Endothelial cell of umbilical vein (primary cell): ENCODE data around the gene ZKSCAN3. TPM values are rescaled to one million over a fixed set of nuclear protein-coding genes. Genes with fewer than 3 reads are reported as not detected.

ENCODE experiments used
- BruUV-seq: library from RNA; stranded (reverse); fragments of 400-500 nt; replicated peaks from 2 replicates; lab custom pipeline; 2021; lab: Mats Ljungman, UMichigan
- CTCF ChIA-PET: fragments of 300-600, 350-600 bp; sonication (Branson Sonifier 250); formaldehyde crosslinking; loops from one replicate; lab custom pipeline; 2021; ENCODE audit warnings: antibody characterized with exemption, inconsistent platforms; lab: Charles Lee
- POLR2A ChIA-PET: fragments of 300-600, 350-600 bp; sonication (Branson Sonifier 250); formaldehyde crosslinking; loops from one replicate; lab custom pipeline; 2021; ENCODE audit warnings: antibody characterized with exemption, inconsistent platforms; lab: Charles Lee
- DNase-seq: peaks from one replicate; pipeline ENCODE4 v3.0.0-alpha.2; 2011; ENCODE audit warnings: low read depth, low spot score
- FAIRE-seq: peaks from 2 replicates; lab custom pipeline; 2011; peaks lifted over from hg19 to GRCh38; lab: Jason Lieb, UNC
- H2AFZ ChIP-seq: 2 replicates; pipeline ENCODE4 v1.6.0; 2012; ENCODE audit warnings: low read depth, low read length, control low read depth, inconsistent platforms
- H3K27ac ChIP-seq: 2 replicates; pipeline ENCODE4 v1.5.1; 2011; ENCODE audit warnings: low read depth, mild to moderate bottlenecking, control low read depth, low read length, moderate library complexity; ENCODE audit not compliant: insufficient read depth
- H3K27me3 ChIP-seq, 2 experiments: 2 replicates each; pipeline versions ENCODE4 v1.6.0 to v1.6.1; 2011; ENCODE audit warnings: low read length in 2 of 2, mixed read lengths in 1 of 2; ENCODE audit not compliant: control insufficient read depth in 2 of 2, insufficient read depth in 2 of 2
- H3K36me3 ChIP-seq, 2 experiments: 2 replicates in 1 of 2; 3 replicates in 1 of 2; pipeline ENCODE4 v1.5.1; 2011; ENCODE audit warnings: low read length in 2 of 2, mild to moderate bottlenecking in 1 of 2, moderate library complexity in 1 of 2; ENCODE audit not compliant: control insufficient read depth in 2 of 2, insufficient read depth in 2 of 2; ENCODE audit errors: extremely low read depth in 1 of 2
- H3K4me1 ChIP-seq: 3 replicates; pipeline ENCODE4 v1.5.1; 2011; ENCODE audit warnings: mild to moderate bottlenecking, low read length; ENCODE audit not compliant: control insufficient read depth, insufficient read depth; ENCODE audit errors: extremely low read depth
- H3K4me2 ChIP-seq: 2 replicates; pipeline ENCODE4 v1.6.1; 2011; ENCODE audit warnings: low read length, control low read depth, mixed read lengths; ENCODE audit not compliant: insufficient read depth
- H3K4me3 ChIP-seq, 3 experiments: fragments of 200-600 bp in 1 of 3; sonication (generic), shearing (Covaris generic) in 1 of 3; replicated peaks in 1 of 3; 2 replicates each; pipeline ENCODE4 v1.5.1; 2011 to 2016; ENCODE audit warnings: control low read depth in 3 of 3, low read length in 3 of 3, mild to moderate bottlenecking in 2 of 3, inconsistent platforms in 1 of 3, low read depth in 1 of 3, moderate library complexity in 1 of 3; ENCODE audit not compliant: insufficient read depth in 1 of 3
- H3K79me2 ChIP-seq: 2 replicates; pipeline ENCODE4 v1.6.0; 2012; ENCODE audit warnings: low read length, inconsistent platforms; ENCODE audit not compliant: control insufficient read depth, insufficient read depth
- H3K9ac ChIP-seq: replicated peaks from 2 replicates; pipeline ENCODE3; 2011; ENCODE audit warnings: low read length, control low read depth; ENCODE audit not compliant: insufficient read depth; ENCODE audit errors: extremely low read depth
- H3K9me1 ChIP-seq: replicated peaks from 3 replicates; pipeline ENCODE4 v1.6.0; 2011; ENCODE audit warnings: mild to moderate bottlenecking, low read length; ENCODE audit not compliant: control insufficient read depth, insufficient read depth; ENCODE audit errors: extremely low read depth
- H3K9me3 ChIP-seq: replicated peaks from 2 replicates; pipeline ENCODE4 v1.5.1; 2012; ENCODE audit warnings: low read length, inconsistent platforms; ENCODE audit not compliant: control insufficient read depth, insufficient read depth
- H4K20me1 ChIP-seq: replicated peaks from 2 replicates; pipeline ENCODE3; 2011; ENCODE audit warnings: mild to moderate bottlenecking, low read length; ENCODE audit not compliant: control insufficient read depth, insufficient read depth; ENCODE audit errors: extremely low read depth
- CTCF ChIP-seq, 2 donors: IDR thresholded peaks; 1 replicate in 1 of 2; 2 replicates in 1 of 2; pipeline ENCODE4 v1.5.1; 2011; ENCODE audit warnings: low read length in 2 of 2, mild to moderate bottlenecking in 2 of 2, moderate library complexity in 2 of 2, control low read depth in 1 of 2, inconsistent platforms in 1 of 2, low read depth in 1 of 2; ENCODE audit not compliant: insufficient read depth in 1 of 2; ENCODE audit errors: extremely low read depth in 1 of 2
- EZH2 ChIP-seq: IDR thresholded peaks from 2 replicates; pipeline ENCODE4 v1.6.1; 2012; ENCODE audit warnings: borderline replicate concordance, low read depth, mild to moderate bottlenecking, moderate library complexity, low read length, inconsistent platforms; ENCODE audit not compliant: severe bottlenecking
- FOS ChIP-seq: IDR thresholded peaks from 2 replicates; pipeline ENCODE4 v1.6.1; 2011; ENCODE audit warnings: mild to moderate bottlenecking, low read length, moderate library complexity, borderline replicate concordance; ENCODE audit not compliant: insufficient read depth
- GATA2 ChIP-seq: IDR thresholded peaks from 2 replicates; pipeline ENCODE4 v1.7.0; 2011; ENCODE audit warnings: low read depth, mild to moderate bottlenecking, moderate library complexity, mixed read lengths, low read length; ENCODE audit not compliant: insufficient read length, insufficient read depth
- JUN ChIP-seq: IDR thresholded peaks from 2 replicates; pipeline ENCODE4 v1.6.1; 2011; ENCODE audit warnings: borderline replicate concordance, low read depth; ENCODE audit not compliant: insufficient read length, insufficient read depth
- MYC ChIP-seq: IDR thresholded peaks from one replicate; pipeline ENCODE4 v1.6.1; 2011; ENCODE audit warnings: mild to moderate bottlenecking, low read depth, low read length
- POLR2A ChIP-seq: IDR thresholded peaks from 2 replicates; pipeline ENCODE4 v1.6.1; 2012; ENCODE audit warnings: low read depth, mild to moderate bottlenecking, control low read depth, low read length
- POLR2AphosphoS5 ChIP-seq: IDR thresholded peaks from 2 replicates; pipeline ENCODE4 v1.6.1; 2012; ENCODE audit warnings: low read depth, mild to moderate bottlenecking, control low read depth, low read length, moderate library complexity; ENCODE audit not compliant: insufficient read depth
- dilution Hi-C: fragments of 300-500 bp; cut with MboI; formaldehyde crosslinking; loops from one replicate; pipeline ENCODE4 v1.15.0; 2019; ENCODE audit warnings: low sequenced_read_pairs; ENCODE audit not compliant: extremely low pct_ligation_motif_present
- intact Hi-C: fragments of 100-400 bp; cut with micrococcal nuclease; formaldehyde crosslinking; loops from one replicate; pipeline ENCODE4 v1.10.0; 2022
- polyA plus RNA-seq, 4 experiments: library from polyadenylated mRNA; depleted of rRNA in 3 of 4; stranded (reverse) in 3 of 4; unstranded in 1 of 4; fragments of >200 nt; gene quantifications; 2 replicates each; pipeline versions ENCODE4 v1.2.1 to v1.2.3, GENCODE V29; 2011 to 2012; ENCODE audit warnings: missing spikeins in 1 of 4
- total RNA-seq: library from RNA; stranded (reverse); gene quantifications from 2 replicates; pipeline ENCODE4 v1.2.3, GENCODE V29; 2021
- TF ChIP-seq, protein P1 (sequence below): IDR thresholded peaks from 2 replicates; pipeline ENCODE4 v1.6.1; 2011; ENCODE audit not compliant: insufficient read depth, insufficient read length

The ZKSCAN3 gene
- total and polyA plus RNA-seq, 2 donors (not counting 3 experiments of a cell fraction or from before 2014, with no cell fraction given) = 2.5 to 6.9 TPM

GRCh38 chr6:28312939-28313338 lies 36.8 kb upstream of the ZKSCAN3 start:
- H3K36me3 ChIP-seq = no peaks in the 10 kb centered on the region
- peaks cover 2% of the 10 kb centered on the region for H4K20me1 ChIP-seq
- POLR2A ChIA-PET = no interaction called here
- no peak for TF ChIP-seq JUN
- TF ChIP-seq POLR2AphosphoS5 = no peak
- TF ChIP-seq MYC = no peak
- no peak for TF ChIP-seq FOS
- TF ChIP-seq GATA2 = no peak
- TF ChIP-seq POLR2A = no peak
- no peak for TF ChIP-seq EZH2
- TF ChIP-seq, protein P1, sequence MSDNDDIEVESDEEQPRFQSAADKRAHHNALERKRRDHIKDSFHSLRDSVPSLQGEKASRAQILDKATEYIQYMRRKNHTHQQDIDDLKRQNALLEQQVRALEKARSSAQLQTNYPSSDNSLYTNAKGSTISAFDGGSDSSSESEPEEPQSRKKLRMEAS = no peak
- no peak for TF ChIP-seq CTCF (IDR thresholded peaks at IDR 0.05; ENCODE audit: extremely low read depth in 1 of 2, insufficient read depth in 1 of 2, low read depth in 1 of 2, low read length in 2 of 2)
- CTCF ChIA-PET = interaction anchor here (0.9 kb wide), 1 partner anchor 43 kb away, joined by 3 read pairs; no protein-coding TSS in a partner anchor
- no peak overlapping the region for H3K4me3 ChIP-seq
- dilution Hi-C loops = no loop called here
- H3K9me1 ChIP-seq = no peaks in the 10 kb centered on the region
- intact Hi-C loops = no loop called here
- no peak overlapping the region for H3K9ac ChIP-seq
- H3K27me3 ChIP-seq = no peaks in the 10 kb centered on the region
- no peaks in the 10 kb centered on the region for H3K79me2 ChIP-seq
- BruUV-seq = no TSS peak
- H3K4me2 ChIP-seq = no peak overlapping the region
- no peaks in the 10 kb centered on the region for H3K9me3 ChIP-seq
- no peak overlapping the region for H3K27ac ChIP-seq
- FAIRE-seq (no peak), DNase-seq (no peak)
- H2AFZ ChIP-seq = no peak overlapping the region
- H3K4me1 ChIP-seq = no peaks in the 10 kb centered on the region
